Measurements from ENCODE around the gene TNNT3. TPM values are rescaled to one million over a fixed set of nuclear protein-coding genes. Genes with fewer than 3 reads are reported as not detected.

Gene TNNT3
- total RNA-seq, 2 experiments from 2014 or later, result 4.7 to 6.2 TPM

- H2AFZ ChIP-seq (ENCODE audit: low read length), result no peak overlapping the region
- H3K36me3 ChIP-seq (ENCODE audit: insufficient read depth, low read length), result no peaks in the 10 kb centered on the region
- H3K79me2 ChIP-seq (ENCODE audit: insufficient read depth, low read depth, low read length), result no peaks in the 10 kb centered on the region
- ChIA-PET POLR2A (no interaction called here), CTCF (ENCODE audit: unreplicated experiment) (no interaction called here)
- no peaks in the 10 kb centered on the region for H4K20me1 ChIP-seq (ENCODE audit: insufficient read depth, low read length)
- no peak for TF ChIP-seq CTCF (conservative IDR thresholded peaks at IDR 0.05; ENCODE audit: low read length)
- TF ChIP-seq EZH2phosphoT487 (IDR thresholded peaks at IDR 0.05; ENCODE audit: borderline replicate concordance, low read depth, low read length), result no peak
- H3K9me2 ChIP-seq (ENCODE audit: insufficient read depth, low read length), result no peaks in the 10 kb centered on the region
- no peaks in the 10 kb centered on the region for H3K4me1 ChIP-seq (ENCODE audit: insufficient read depth, low read length, poor library complexity, severe bottlenecking)
- DNase-seq (ENCODE audit: low spot score), result no peak
- no peak overlapping the region for H3K27ac ChIP-seq (ENCODE audit: low read depth, low read length, poor library complexity, severe bottlenecking)
- H3K4me2 ChIP-seq (ENCODE audit: low read length), result no peak overlapping the region
- intact Hi-C loops (cut with micrococcal nuclease; ENCODE audit: unreplicated experiment), result loop anchor here (2.0 kb wide), 1 partner anchor 21 kb away; no protein-coding TSS in a partner anchor
- H3K9me3 ChIP-seq (ENCODE audit: low read length), result no peaks in the 10 kb centered on the region
- BruUV-seq (replicated peaks), result no TSS peak
- no peak overlapping the region for H3K4me3 ChIP-seq (ENCODE audit: low read depth, low read length, poor library complexity, severe bottlenecking)
Measured at GRCh38 chr11:1933416-1934334, 14.2 kb downstream of the TNNT3 start.

- Histone ChIP-seq H4K20me1 (ENCODE audit: insufficient read depth, low read length) (no peaks in the 10 kb centered on the region), H3K9me3 (ENCODE audit: low read length) (no peaks in the 10 kb centered on the region), H3K36me3 (ENCODE audit: insufficient read depth, low read length) (no peaks in the 10 kb centered on the region), H3K9me2 (ENCODE audit: insufficient read depth, low read length) (no peaks in the 10 kb centered on the region), H3K79me2 (ENCODE audit: insufficient read depth, low read depth, low read length) (no peaks in the 10 kb centered on the region), H3K4me1 (ENCODE audit: insufficient read depth, low read length, poor library complexity, severe bottlenecking) (no peaks in the 10 kb centered on the region), H3K4me2 (ENCODE audit: low read length) (no peak overlapping the region), H3K27ac (ENCODE audit: low read depth, low read length, poor library complexity, severe bottlenecking) (no peak overlapping the region), H2AFZ (ENCODE audit: low read length) (no peak overlapping the region), H3K4me3 (ENCODE audit: low read depth, low read length, poor library complexity, severe bottlenecking) (no peak overlapping the region)
- CTCF ChIA-PET (ENCODE audit: unreplicated experiment), result no interaction called here
- BruUV-seq (replicated peaks), result no TSS peak
- POLR2A ChIA-PET, result no interaction called here
- no peak for DNase-seq (ENCODE audit: low spot score)
- intact Hi-C loops (cut with micrococcal nuclease; ENCODE audit: unreplicated experiment), result loop anchor here (2.0 kb wide), 1 partner anchor 22 kb away; no protein-coding TSS in a partner anchor
- TF ChIP-seq EZH2phosphoT487 (IDR thresholded peaks at IDR 0.05; ENCODE audit: borderline replicate concordance, low read depth, low read length) (no peak), CTCF (conservative IDR thresholded peaks at IDR 0.05; ENCODE audit: low read length) (no peak)
Measured at GRCh38 chr11:1934335-1935155, 15.0 kb downstream of the TNNT3 start.
